SK-N-SH (cell line): Measurements from ENCODE around the gene PRPF40B. TPM values are rescaled to one million over a fixed set of nuclear protein-coding genes. Genes with fewer than 3 reads are reported as not detected.

ENCODE experiments used
- CTCF ChIA-PET: fragments of 300-600, 350-600 bp; formaldehyde crosslinking; extraction: SDS; loops from one replicate; lab custom pipeline; 2021; lab: Yijun Ruan, JAX
- POLR2A ChIA-PET: fragments of 350-600 bp; sonication (Branson Sonifier 250); formaldehyde crosslinking; extraction: SDS; loops from one replicate; lab custom pipeline; 2020; ENCODE audit warnings: antibody characterized with exemption, inconsistent platforms; lab: Yijun Ruan, JAX
- DNase-seq: peaks from one replicate; pipeline ENCODE4 v3.0.0; 2012
- H2AFZ ChIP-seq: fragments of 200-600 bp; sonication (generic); 2 replicates; pipeline ENCODE4 v1.8.1; 2016; ENCODE audit warnings: antibody characterized with exemption, mild to moderate bottlenecking, low read depth
- H3F3A ChIP-seq: fragments of 200-600 bp; sonication (generic); replicated peaks from 2 replicates; pipeline ENCODE3; 2016; ENCODE audit warnings: antibody characterized with exemption, mild to moderate bottlenecking; ENCODE audit not compliant: insufficient read depth
- H3K27ac ChIP-seq, 2 experiments: fragments of 200-500 bp in 1 of 2; fragments of 200-600 bp in 1 of 2; sonication (Bioruptor generic) in 1 of 2; sonication (generic), shearing (Covaris generic) in 1 of 2; 2 replicates each; pipeline versions ENCODE4 v1.5.1 to v1.6.1; 2014 to 2016; ENCODE audit warnings: low read depth in 2 of 2, inconsistent platforms in 1 of 2, low read length in 1 of 2, mild to moderate bottlenecking in 1 of 2, mixed read lengths in 1 of 2
- H3K27me3 ChIP-seq: fragments of 200-600 bp; sonication (generic), shearing (Covaris generic); 2 replicates; pipeline ENCODE4 v1.6.1; 2016; ENCODE audit warnings: mixed run types; ENCODE audit not compliant: insufficient read depth
- H3K36me3 ChIP-seq, 2 experiments: fragments of 200-500 bp in 1 of 2; fragments of 200-600 bp in 1 of 2; sonication (Bioruptor generic) in 1 of 2; sonication (generic) in 1 of 2; replicated peaks in 1 of 2; 2 replicates each; pipeline versions ENCODE3 to v1.5.1; 2014 to 2016; ENCODE audit warnings: low read length in 1 of 2, mild to moderate bottlenecking in 1 of 2; ENCODE audit not compliant: insufficient read depth in 2 of 2, control insufficient read depth in 1 of 2
- H3K4me1 ChIP-seq, 2 experiments: fragments of 200-500 bp in 1 of 2; fragments of 200-600 bp in 1 of 2; sonication (Bioruptor generic) in 1 of 2; sonication (generic), shearing (Covaris generic) in 1 of 2; 2 replicates each; pipeline versions ENCODE4 v1.5.1 to v1.6.1; 2014 to 2016; ENCODE audit warnings: low read depth in 1 of 2, low read length in 1 of 2, mixed run types in 1 of 2; ENCODE audit not compliant: insufficient read depth in 2 of 2, control insufficient read depth in 1 of 2
- H3K4me2 ChIP-seq: fragments of 200-600 bp; sonication (generic), shearing (Covaris generic); 2 replicates; pipeline ENCODE4 v1.6.1; 2017; ENCODE audit warnings: mixed run types
- H3K4me3 ChIP-seq, 2 experiments: fragments of 200-500 bp in 1 of 2; fragments of 200-600 bp in 1 of 2; sonication (Bioruptor generic) in 1 of 2; sonication (generic), shearing (Covaris generic) in 1 of 2; 2 replicates each; pipeline versions ENCODE4 v1.5.1 to v1.8.1; 2014 to 2016; ENCODE audit warnings: low read depth in 2 of 2, inconsistent platforms in 1 of 2, low read length in 1 of 2, mild to moderate bottlenecking in 1 of 2, mixed read lengths in 1 of 2, moderate library complexity in 1 of 2
- H3K79me2 ChIP-seq: fragments of 200-600 bp; sonication (generic); 2 replicates; pipeline ENCODE4 v1.8.1; 2017; ENCODE audit warnings: mild to moderate bottlenecking; ENCODE audit not compliant: insufficient read depth
- H3K9ac ChIP-seq: fragments of 200-600 bp; sonication (generic); 2 replicates; pipeline ENCODE4 v1.6.1; 2017; ENCODE audit warnings: mixed run types
- H3K9me2 ChIP-seq: fragments of 200-600 bp; sonication (generic); 2 replicates; pipeline ENCODE4 v1.6.1; 2017; ENCODE audit warnings: mixed run types
- H3K9me3 ChIP-seq: fragments of 200-600 bp; sonication (generic); 2 replicates; pipeline ENCODE4 v1.6.1; 2017; ENCODE audit warnings: mixed run types, mild to moderate bottlenecking, moderate library complexity
- H4K20me1 ChIP-seq: fragments of 200-600 bp; sonication (generic); 2 replicates; pipeline ENCODE4 v1.6.1; 2017; ENCODE audit warnings: mild to moderate bottlenecking, mixed run types; ENCODE audit not compliant: insufficient read depth
- CHD2 ChIP-seq: fragments of 150-350 bp; IDR thresholded peaks from 2 replicates; pipeline ENCODE4 v1.6.1; 2018; ENCODE audit warnings: low read length; ENCODE audit not compliant: partially characterized antibody
- EP300 ChIP-seq, 2 experiments: IDR thresholded peaks; 2 replicates each; pipeline versions ENCODE4 v1.4.0 to v1.6.1; 2012; ENCODE audit warnings: borderline replicate concordance in 1 of 2, low read depth in 1 of 2, low read length in 1 of 2
- EZH2phosphoT487 ChIP-seq: fragments of 200-600 bp; sonication (generic); IDR thresholded peaks from 2 replicates; pipeline ENCODE4 v1.6.1; 2017; ENCODE audit warnings: low read depth, mixed run types, mild to moderate bottlenecking, antibody characterized with exemption, moderate library complexity, borderline replicate concordance
- FOXJ3 ChIP-seq: sonication (generic); formaldehyde crosslinking; IDR thresholded peaks from 2 replicates; pipeline ENCODE4 v1.5.1; 2020; ENCODE audit warnings: mild to moderate bottlenecking, missing genetic modification reagents
- JUND ChIP-seq: IDR thresholded peaks from 2 replicates; pipeline ENCODE4 v1.4.0; 2012
- MXI1 ChIP-seq: IDR thresholded peaks from 2 replicates; pipeline ENCODE4 v1.6.1; 2012; ENCODE audit warnings: mild to moderate bottlenecking, low read depth, low read length, improper control_type of control experiment
- NRF1 ChIP-seq: IDR thresholded peaks from 2 replicates; pipeline ENCODE4 v1.6.1; 2012; ENCODE audit warnings: low read depth, mild to moderate bottlenecking, low read length
- POLR2AphosphoS5 ChIP-seq: IDR thresholded peaks from 2 replicates; pipeline ENCODE4 v1.6.1; 2012; ENCODE audit warnings: low read depth, low read length
- RFX5 ChIP-seq: IDR thresholded peaks from 2 replicates; pipeline ENCODE4 v1.6.1; 2012; ENCODE audit warnings: mild to moderate bottlenecking, improper control_type of control experiment, low read length
- TAF1 ChIP-seq: IDR thresholded peaks from 2 replicates; pipeline ENCODE4 v1.6.1; 2012; ENCODE audit warnings: low read depth, mild to moderate bottlenecking, low read length, moderate library complexity, borderline replicate concordance
- YY1 ChIP-seq: IDR thresholded peaks from 2 replicates; pipeline ENCODE4 v1.4.0; 2012; ENCODE audit warnings: low read depth, mild to moderate bottlenecking
- WGBS: methylation state at CpG from one replicate; pipeline ENCODE4 v1.1.6; 2017; ENCODE audit warnings: low lambda C conversion rate; 5-methylcytosine and 5-hydroxymethylcytosine counted together
- polyA plus RNA-seq, 3 experiments: library from polyadenylated mRNA; depleted of rRNA; stranded (reverse); fragments of >200 nt; gene quantifications; 2 replicates each; pipeline ENCODE4 v1.2.3, GENCODE V29; 2012
- TF ChIP-seq, protein P1 (sequence below): IDR thresholded peaks from 2 replicates; pipeline ENCODE4 v1.4.0; 2012; ENCODE audit warnings: low read depth
- TF ChIP-seq, protein P2 (sequence below): IDR thresholded peaks from 2 replicates; pipeline ENCODE4; 2012

The PRPF40B gene
- polyA plus RNA-seq, 1 of the 3 experiments (the other 2 are of a cell fraction): 27.0 TPM

- Histone ChIP-seq H4K20me1 (peaks cover 7% of the 10 kb centered on the region; the same call in 1 of the 2 replicates), H3K4me2 (no peak overlapping the region), H3K4me1 (peaks cover 0 to 24% of the 10 kb centered on the region in 2 experiments; a peak in 1 of 4 replicates), H3K79me2 (no peaks in the 10 kb centered on the region; the same call in 1 of the 2 replicates), H3K9me2 (no peaks in the 10 kb centered on the region), H3K36me3 (peaks cover 17 to 23% of the 10 kb centered on the region in 2 experiments), H3K9ac (no peak overlapping the region), H3F3A (no peaks in the 10 kb centered on the region), H3K9me3 (no peaks in the 10 kb centered on the region), H2AFZ (no peak overlapping the region), H3K27me3 (no peaks in the 10 kb centered on the region), H3K4me3 (no peak overlapping the region), H3K27ac (peak overlapping the region in 1 of 2 experiments; percentile 56; a peak in 2 of 4 replicates)
- CTCF ChIA-PET: interaction anchor here (0.7 to 4.5 kb wide), 12 partner anchors 16 to 252 kb away, joined by 3 to 33 read pairs (median 4); partner anchors contain the start of genes DNAJC22, MCRS1, PRPF40B and TMBIM6
- DNase-seq: no peak
- 91% methylated on average over 13 of the region's 13 CpGs for WGBS
- POLR2A ChIA-PET: interaction anchor here (1.2 kb wide), 1 partner anchor 216 kb away, joined by 4 read pairs; the partner anchor contains the start of gene SPATS2
- TF ChIP-seq EP300 (IDR thresholded peaks at IDR 0.05; ENCODE audit: borderline replicate concordance in 1 of 2, low read depth in 1 of 2, low read length in 1 of 2): no peak
- no peak for TF ChIP-seq MXI1
- TF ChIP-seq, protein P1, sequence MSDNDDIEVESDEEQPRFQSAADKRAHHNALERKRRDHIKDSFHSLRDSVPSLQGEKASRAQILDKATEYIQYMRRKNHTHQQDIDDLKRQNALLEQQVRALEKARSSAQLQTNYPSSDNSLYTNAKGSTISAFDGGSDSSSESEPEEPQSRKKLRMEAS: no peak
- no peak for TF ChIP-seq JUND
- no peak for TF ChIP-seq POLR2AphosphoS5
- TF ChIP-seq FOXJ3: no peak
- no peak for TF ChIP-seq CHD2
- TF ChIP-seq NRF1: no peak
- TF ChIP-seq EZH2phosphoT487: no peak
- TF ChIP-seq RFX5: no peak
Measured at GRCh38 chr12:49583366-49584094, 39.8 kb upstream of the PRPF40B start.

DNA sequence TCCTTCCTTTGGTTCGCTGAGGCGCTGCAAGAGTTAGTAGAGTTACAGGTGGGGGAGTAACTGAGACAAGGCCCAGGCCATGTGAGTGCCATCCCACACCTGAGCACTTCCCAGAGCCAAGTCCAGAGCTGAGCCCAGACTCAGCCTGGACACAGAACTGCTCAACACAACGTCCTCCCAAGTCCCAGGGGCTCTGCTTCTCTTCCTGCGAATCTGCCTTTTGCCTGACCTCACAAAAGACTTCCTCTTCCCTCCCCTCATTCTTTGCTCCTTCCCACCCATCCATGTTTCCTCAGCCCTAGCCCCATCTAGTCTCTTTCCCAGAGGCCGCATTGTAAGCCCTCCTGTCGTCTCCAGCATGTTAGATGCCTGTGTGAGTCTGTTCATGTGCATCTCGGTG lies 38.8 kb upstream of the PRPF40B start:
- Histone ChIP-seq H3K36me3 (peaks cover 21 to 23% of the 10 kb centered on the region in 2 experiments), H3K4me3 (no peak overlapping the region), H3K4me1 (peaks cover 0 to 30% of the 10 kb centered on the region in 2 experiments; a peak in 1 of 4 replicates)
- TF ChIP-seq FOXJ3 (no peak), TAF1 (no peak), RFX5 (no peak), EZH2phosphoT487 (no peak), YY1 (no peak)
- TF ChIP-seq, protein P2, sequence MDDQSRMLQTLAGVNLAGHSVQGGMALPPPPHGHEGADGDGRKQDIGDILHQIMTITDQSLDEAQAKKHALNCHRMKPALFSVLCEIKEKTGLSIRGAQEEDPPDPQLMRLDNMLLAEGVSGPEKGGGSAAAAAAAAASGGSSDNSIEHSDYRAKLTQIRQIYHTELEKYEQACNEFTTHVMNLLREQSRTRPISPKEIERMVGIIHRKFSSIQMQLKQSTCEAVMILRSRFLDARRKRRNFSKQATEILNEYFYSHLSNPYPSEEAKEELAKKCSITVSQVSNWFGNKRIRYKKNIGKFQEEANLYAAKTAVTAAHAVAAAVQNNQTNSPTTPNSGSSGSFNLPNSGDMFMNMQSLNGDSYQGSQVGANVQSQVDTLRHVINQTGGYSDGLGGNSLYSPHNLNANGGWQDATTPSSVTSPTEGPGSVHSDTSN: no peak
- TF ChIP-seq, all 33 proteins: peak for 0
- no peaks in the 10 kb centered on the region for H3F3A ChIP-seq
- no peak overlapping the region for H3K27ac ChIP-seq
- no peak overlapping the region for H2AFZ ChIP-seq
- H3K9me2 ChIP-seq: no peaks in the 10 kb centered on the region
- H3K9ac ChIP-seq: no peak overlapping the region
- WGBS: 88% methylated on average over 7 of the region's 7 CpGs
- no peaks in the 10 kb centered on the region; the same call in 1 of the 2 replicates for H3K79me2 ChIP-seq
- no peak for DNase-seq
- ChIA-PET POLR2A (no interaction called here), CTCF (interaction anchor here (1.3 to 2.6 kb wide), 4 partner anchors 39 to 242 kb away, joined by 3 to 26 read pairs (median 4); partner anchors contain the start of gene PRPF40B)
- no peaks in the 10 kb centered on the region for H3K9me3 ChIP-seq
- H3K27me3 ChIP-seq: no peaks in the 10 kb centered on the region
- H4K20me1 ChIP-seq: peaks cover 7% of the 10 kb centered on the region; the same call in 1 of the 2 replicates
- no peak overlapping the region for H3K4me2 ChIP-seq
